AG04449 (cell line): ENCODE results near the gene ROBO1.

Source experiments
- CTCF ChIA-PET: fragments of 350-600 bp; formaldehyde crosslinking; extraction: SDS; loops from one replicate; lab custom pipeline; 2021; ENCODE audit warnings: antibody characterized with exemption; lab: Yijun Ruan, JAX
- POLR2A ChIA-PET: fragments of 400-600, 350-600 bp; formaldehyde crosslinking; extraction: SDS; loops from one replicate; lab custom pipeline; 2020; ENCODE audit warnings: antibody characterized with exemption, inconsistent platforms; lab: Yijun Ruan, JAX
- DNase-seq: peaks from one replicate; pipeline ENCODE4 v3.0.0-alpha.2; 2010; ENCODE audit warnings: low read depth, low spot score
- H3K4me3 ChIP-seq: 2 replicates; pipeline ENCODE4 v1.5.1; 2011; ENCODE audit warnings: low read depth, mild to moderate bottlenecking, control low read depth, low read length
- TF ChIP-seq, protein P1 (sequence below): IDR thresholded peaks from one replicate; pipeline ENCODE4 v1.5.1; 2011; ENCODE audit warnings: mild to moderate bottlenecking, moderate library complexity, low read length, control low read depth, inconsistent platforms; ENCODE audit not compliant: insufficient read depth; ENCODE audit errors: missing control alignments

The ROBO1 gene

DNA sequence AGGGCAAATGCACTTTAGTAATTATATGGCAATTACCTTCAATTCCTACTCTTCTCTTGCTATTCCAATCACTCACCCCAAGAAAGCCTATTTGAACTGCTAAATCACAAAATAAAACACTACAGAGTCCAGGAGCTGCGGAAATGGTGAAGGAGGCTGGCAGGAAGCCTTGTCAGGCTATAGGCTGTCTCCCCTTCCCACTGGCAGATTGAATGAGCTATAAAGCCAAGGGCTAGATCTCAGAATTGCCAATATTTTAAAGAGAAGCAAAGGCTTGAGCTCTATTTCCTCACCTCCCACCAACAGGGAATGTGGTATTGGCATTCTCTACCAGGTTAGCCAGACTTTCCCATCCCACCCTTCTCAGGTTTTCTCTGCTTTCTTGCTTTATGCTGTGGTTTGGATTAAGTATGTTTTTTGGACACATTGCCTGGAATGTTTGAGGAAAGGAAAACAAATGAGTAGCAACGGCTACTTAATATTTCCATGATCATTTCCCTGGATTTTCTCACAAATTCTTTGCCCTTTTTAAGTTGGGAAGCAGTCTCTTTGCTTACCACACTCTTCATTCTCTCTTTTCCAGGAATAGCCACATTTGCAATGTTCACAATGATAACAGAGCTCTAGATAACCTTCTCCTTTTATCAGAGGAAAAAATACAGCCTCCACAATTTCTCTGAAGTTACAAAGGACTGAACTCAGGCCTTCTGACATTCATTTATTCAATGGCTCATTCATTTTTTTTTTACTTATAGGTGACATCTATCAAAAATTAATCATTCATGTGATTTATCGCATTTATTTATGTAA, 1125.4 kb downstream of the ROBO1 start:
- no peak for DNase-seq
- CTCF ChIA-PET, result interaction anchor here (1.5 kb wide), 1 partner anchor 16 kb away, joined by 3 read pairs; no protein-coding TSS in a partner anchor
- POLR2A ChIA-PET, result no interaction called here
- TF ChIP-seq, protein P1, sequence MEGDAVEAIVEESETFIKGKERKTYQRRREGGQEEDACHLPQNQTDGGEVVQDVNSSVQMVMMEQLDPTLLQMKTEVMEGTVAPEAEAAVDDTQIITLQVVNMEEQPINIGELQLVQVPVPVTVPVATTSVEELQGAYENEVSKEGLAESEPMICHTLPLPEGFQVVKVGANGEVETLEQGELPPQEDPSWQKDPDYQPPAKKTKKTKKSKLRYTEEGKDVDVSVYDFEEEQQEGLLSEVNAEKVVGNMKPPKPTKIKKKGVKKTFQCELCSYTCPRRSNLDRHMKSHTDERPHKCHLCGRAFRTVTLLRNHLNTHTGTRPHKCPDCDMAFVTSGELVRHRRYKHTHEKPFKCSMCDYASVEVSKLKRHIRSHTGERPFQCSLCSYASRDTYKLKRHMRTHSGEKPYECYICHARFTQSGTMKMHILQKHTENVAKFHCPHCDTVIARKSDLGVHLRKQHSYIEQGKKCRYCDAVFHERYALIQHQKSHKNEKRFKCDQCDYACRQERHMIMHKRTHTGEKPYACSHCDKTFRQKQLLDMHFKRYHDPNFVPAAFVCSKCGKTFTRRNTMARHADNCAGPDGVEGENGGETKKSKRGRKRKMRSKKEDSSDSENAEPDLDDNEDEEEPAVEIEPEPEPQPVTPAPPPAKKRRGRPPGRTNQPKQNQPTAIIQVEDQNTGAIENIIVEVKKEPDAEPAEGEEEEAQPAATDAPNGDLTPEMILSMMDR, result no peak
- no peak overlapping the region for H3K4me3 ChIP-seq

DNA sequence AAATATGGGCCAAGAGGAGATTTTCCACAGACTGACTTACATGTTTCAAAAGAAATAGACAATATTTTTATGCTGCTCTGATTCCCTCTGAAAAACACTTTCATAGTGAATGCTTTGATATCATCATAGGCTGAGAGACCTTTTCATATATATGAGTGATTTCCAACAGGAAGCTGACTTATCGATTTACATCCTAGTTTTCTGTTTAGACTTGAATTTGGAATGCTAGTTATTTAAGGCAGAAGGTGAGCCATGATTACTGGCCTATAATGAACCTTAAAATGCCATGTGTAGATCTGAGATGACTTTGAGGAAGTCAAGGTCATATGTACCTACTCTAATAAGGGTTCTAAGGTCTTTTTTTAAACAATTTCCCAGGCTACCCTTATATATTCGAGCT, 1126.1 kb downstream of the ROBO1 start:
- ChIA-PET POLR2A (no interaction called here), CTCF (no interaction called here)
- TF ChIP-seq, protein P1, result no peak

DNA sequence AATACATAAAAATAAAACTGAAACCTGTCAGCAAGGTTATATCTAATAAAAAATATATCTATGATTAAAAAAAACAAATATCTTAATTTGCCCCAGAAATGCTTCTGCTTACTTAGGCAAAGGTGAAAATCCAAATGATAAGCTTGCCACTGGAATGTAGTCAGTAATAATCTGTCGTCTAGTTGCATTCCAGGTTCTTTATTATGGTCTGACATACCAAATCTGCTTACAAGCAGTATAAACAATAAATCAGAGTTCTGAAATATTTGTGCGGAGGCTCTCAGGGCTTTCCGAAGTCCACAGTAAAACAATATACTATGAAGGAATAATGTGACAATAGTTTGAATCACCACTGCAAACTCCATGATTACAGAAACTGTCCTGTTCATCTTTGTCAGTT, 1133.5 kb downstream of the ROBO1 start:
- DNase-seq, result no peak
- TF ChIP-seq, protein P1, result no peak
- CTCF ChIA-PET, result interaction anchor here (2.5 kb wide), 1 partner anchor 11 kb away, joined by 17 read pairs; no protein-coding TSS in a partner anchor
- no peak overlapping the region for H3K4me3 ChIP-seq
- POLR2A ChIA-PET, result interaction anchor here (0.7 kb wide), 1 partner anchor 1290 kb away, joined by 3 read pairs; no protein-coding TSS in a partner anchor

More for the DNA sequence above, 1126.1 kb downstream of the ROBO1 start:
- H3K4me3 ChIP-seq, result no peak overlapping the region
- DNase-seq, result no peak

DNA sequence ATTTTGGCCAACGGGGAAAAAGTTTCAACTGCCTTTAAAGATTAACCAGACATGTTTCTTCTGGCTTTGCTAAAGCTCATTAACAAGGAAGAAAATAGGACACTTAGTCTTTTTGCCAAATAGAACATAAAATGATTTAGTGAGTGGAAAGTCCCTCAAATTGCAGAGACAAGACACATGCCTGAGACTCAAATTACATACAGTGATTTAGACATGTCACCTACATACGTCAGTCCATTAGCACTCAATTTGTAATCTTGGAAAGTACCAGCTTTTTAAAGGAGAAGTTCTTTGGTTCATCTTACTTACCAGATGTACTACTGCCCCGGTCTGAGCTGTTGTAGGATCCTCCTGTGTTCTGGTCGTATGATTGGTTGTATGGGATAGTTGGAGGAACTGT, 1134.2 kb downstream of the ROBO1 start:
- ChIA-PET POLR2A (interaction anchor here (0.7 kb wide), 1 partner anchor 1290 kb away, joined by 3 read pairs; no protein-coding TSS in a partner anchor), CTCF (interaction anchor here (2.5 kb wide), 1 partner anchor 12 kb away, joined by 17 read pairs; no protein-coding TSS in a partner anchor)
- DNase-seq, result peak; percentile 24
- TF ChIP-seq, protein P1, result no peak
- H3K4me3 ChIP-seq, result no peak overlapping the region

DNA sequence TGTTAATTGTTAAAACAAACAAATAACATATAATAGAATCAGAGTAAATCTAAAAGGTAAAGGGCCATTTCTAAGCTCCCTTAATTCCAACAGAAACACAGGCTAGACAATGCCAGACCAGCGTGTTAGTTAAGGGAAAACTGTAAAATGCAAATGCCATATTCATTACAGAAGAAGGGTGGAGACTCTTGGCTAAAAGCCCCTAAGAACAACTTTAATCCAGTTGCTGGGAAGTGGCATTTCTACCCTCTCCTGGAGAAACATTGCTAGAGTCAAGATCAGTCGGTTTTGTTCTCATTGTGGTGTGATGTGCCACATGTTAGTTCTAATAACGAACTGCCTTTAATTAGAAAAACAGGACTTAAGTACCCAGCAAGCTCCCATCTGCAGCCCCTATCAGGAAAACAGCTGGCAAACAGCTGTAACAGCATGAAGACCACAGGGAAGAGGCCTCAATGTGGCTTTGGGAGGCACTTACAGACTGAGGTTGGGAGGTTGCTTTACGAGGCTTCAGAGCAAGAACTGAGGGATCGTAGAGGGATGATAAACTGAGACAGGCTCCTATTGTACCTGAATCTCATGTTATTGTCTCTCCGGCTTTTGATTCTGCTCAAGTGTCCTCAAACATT, 1134.8 kb downstream of the ROBO1 start:
- ChIA-PET POLR2A (no interaction called here), CTCF (interaction anchor here (2.5 kb wide), 1 partner anchor 12 kb away, joined by 17 read pairs; no protein-coding TSS in a partner anchor)
- TF ChIP-seq, protein P1, result no peak
- H3K4me3 ChIP-seq, result no peak overlapping the region
- no peak for DNase-seq

DNA sequence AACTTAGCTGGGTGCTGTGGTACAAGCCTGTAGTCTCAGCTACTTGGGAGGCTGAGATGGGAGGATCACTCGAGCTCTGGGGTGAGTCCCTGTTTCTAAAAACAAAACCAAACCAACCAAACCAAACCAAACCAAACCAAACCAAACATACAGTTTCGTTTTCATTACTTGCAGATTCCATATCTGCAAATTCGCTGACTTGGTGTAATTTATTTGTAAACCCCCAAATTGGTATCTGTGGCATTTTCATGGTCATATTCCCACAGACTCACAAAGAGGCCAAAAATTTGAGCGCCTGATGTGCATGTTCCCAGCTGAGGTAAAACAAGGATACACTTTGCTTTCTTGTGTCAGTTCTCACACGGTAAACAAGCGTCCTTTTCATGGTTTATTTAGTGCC, 1138.3 kb downstream of the ROBO1 start:
- POLR2A ChIA-PET, result no interaction called here
- TF ChIP-seq, protein P1, result no peak
- no peak for DNase-seq
- CTCF ChIA-PET, result no interaction called here
- no peak overlapping the region for H3K4me3 ChIP-seq
